Panc1 (cell line): ENCODE data around the gene RER1. TPM values are rescaled to one million over a fixed set of nuclear protein-coding genes. Genes with fewer than 3 reads are reported as not detected.
A peak's percentile ranks its signal among the peaks of the same experiment; 100 is the strongest.

Source experiments
- ATAC-seq: fragments of 200-7000 bp; cut with Tn5 transposase; 2 replicates; pipeline ENCODE4 v1.9.1; 2020; ENCODE audit warnings: mild to moderate bottlenecking, moderate library complexity
- BruUV-seq: library from RNA; stranded (reverse); fragments of 400-500 nt; replicated peaks from 2 replicates; lab custom pipeline; 2021; lab: Mats Ljungman, UMichigan
- CTCF ChIA-PET: fragments of 300-600 bp; sonication (Branson Sonifier 250); formaldehyde crosslinking; loops from one replicate; lab custom pipeline; 2022; ENCODE audit warnings: antibody characterized with exemption; lab: Charles Lee
- POLR2A ChIA-PET: fragments of 300-600 bp; sonication (Branson Sonifier 250); formaldehyde crosslinking; loops from one replicate; lab custom pipeline; 2022; ENCODE audit warnings: antibody characterized with exemption; lab: Charles Lee
- DNase-seq: peaks from one replicate; pipeline ENCODE4 v3.0.0-alpha.2; 2010; ENCODE audit warnings: low read depth, low spot score
- H3K27ac ChIP-seq: 2 replicates; pipeline ENCODE4 v1.5.1; 2011; ENCODE audit warnings: mild to moderate bottlenecking, low read length, inconsistent platforms
- H3K27me3 ChIP-seq: fragments of 200-500 bp; sonication (Bioruptor generic); 2 replicates; pipeline ENCODE4 v1.6.0; 2014; ENCODE audit warnings: low read length, inconsistent platforms; ENCODE audit not compliant: control insufficient read depth, insufficient read depth
- H3K36me3 ChIP-seq: fragments of 200-500 bp; sonication (Bioruptor generic); 2 replicates; pipeline ENCODE4 v1.5.1; 2014; ENCODE audit warnings: inconsistent platforms, mild to moderate bottlenecking, low read length, moderate library complexity; ENCODE audit not compliant: control insufficient read depth, insufficient read depth
- H3K4me1 ChIP-seq: 2 replicates; pipeline ENCODE4 v1.5.1; 2011; ENCODE audit warnings: inconsistent platforms, mild to moderate bottlenecking, low read length, moderate library complexity; ENCODE audit not compliant: control insufficient read depth, insufficient read depth
- H3K4me3 ChIP-seq, 2 experiments: 2 replicates each; pipeline ENCODE4 v1.5.1; 2011 to 2012; ENCODE audit warnings: low read depth in 2 of 2, low read length in 2 of 2, mild to moderate bottlenecking in 2 of 2, inconsistent platforms in 1 of 2, moderate library complexity in 1 of 2
- H3K9me3 ChIP-seq: fragments of 200-500 bp; sonication (Bioruptor generic); 2 replicates; pipeline ENCODE4 v1.5.1; 2014; ENCODE audit warnings: low read depth, mild to moderate bottlenecking, inconsistent platforms, low read length, moderate library complexity; ENCODE audit not compliant: control insufficient read depth, insufficient read depth
- POLR2AphosphoS5 ChIP-seq: IDR thresholded peaks from 2 replicates; pipeline ENCODE4 v1.6.1; 2012; ENCODE audit warnings: mild to moderate bottlenecking, low read depth, low read length, moderate library complexity
- SIN3A ChIP-seq: IDR thresholded peaks from 2 replicates; pipeline ENCODE4 v1.6.1; 2012; ENCODE audit warnings: low read depth, mild to moderate bottlenecking, low read length, moderate library complexity, borderline replicate concordance; ENCODE audit not compliant: insufficient read depth
- TCF7L2 ChIP-seq: IDR thresholded peaks from 2 replicates; pipeline ENCODE4 v1.6.1; 2011; ENCODE audit warnings: mild to moderate bottlenecking, low read depth, low read length, inconsistent platforms
- in situ Hi-C: cut with HindIII; loops from 2 replicates; pipeline ENCODE4 v1.10.0; 2016; ENCODE audit warnings: low sequenced_read_pairs, low pct_unique_long_range_greater_than_20kb
- intact Hi-C: fragments of 100-400 bp; cut with micrococcal nuclease; formaldehyde crosslinking; loops from one replicate; pipeline ENCODE4 v1.10.0; 2022; ENCODE audit not compliant: unreplicated experiment
- total RNA-seq: library from RNA; stranded (reverse); gene quantifications from one replicate; pipeline ENCODE4 v1.2.1, GENCODE V29; 2021; ENCODE audit not compliant: unreplicated experiment
- TF ChIP-seq, protein P1 (sequence below): fragments of 450-650 bp; IDR thresholded peaks from 2 replicates; pipeline ENCODE4 v1.5.1; 2017; ENCODE audit warnings: mild to moderate bottlenecking
- TF ChIP-seq, protein P2 (sequence below), 2 experiments: IDR thresholded peaks; 2 replicates each; pipeline ENCODE4 v1.6.1; 2011 to 2012; ENCODE audit warnings: low read depth in 2 of 2, control low read depth in 1 of 2, low read length in 1 of 2, mild to moderate bottlenecking in 1 of 2, moderate library complexity in 1 of 2; ENCODE audit not compliant: insufficient read depth in 1 of 2

RER1 gene
- total RNA-seq, 1 experiment from 2014 or later = 235 TPM

DNA sequence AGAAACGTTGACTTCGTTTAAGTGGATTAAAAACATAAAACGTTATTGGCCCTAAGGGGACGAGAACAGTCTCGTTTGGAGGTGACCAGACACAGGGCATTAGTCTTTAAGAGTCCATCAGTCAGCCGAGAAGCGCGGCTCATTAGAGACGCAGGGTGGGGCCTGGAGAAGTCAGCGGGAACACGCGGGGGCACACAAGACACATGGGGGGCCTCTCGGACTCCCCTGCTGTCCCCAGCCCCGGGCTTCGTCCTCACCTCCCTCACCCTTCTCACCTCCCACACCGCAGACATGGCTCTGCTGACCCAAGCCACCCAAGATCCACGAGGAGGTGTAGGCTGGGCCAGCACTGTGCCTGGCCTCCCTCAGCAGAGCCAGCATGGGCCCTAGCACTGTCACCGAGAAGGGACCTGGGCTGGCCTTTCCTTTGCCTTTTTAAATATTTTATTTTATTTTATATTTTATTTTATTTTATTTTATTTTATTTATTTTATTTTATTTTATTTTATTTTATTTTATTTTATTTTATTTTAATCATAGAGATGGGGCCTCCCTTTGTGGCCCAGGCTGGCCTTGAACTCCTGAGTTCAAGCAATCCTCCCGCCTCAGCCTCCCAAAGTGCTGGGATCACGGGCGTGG lies 49.1 kb upstream of the RER1 start:
- Histone ChIP-seq H3K4me3 (no peak overlapping the region), H3K36me3 (no peaks in the 10 kb centered on the region), H3K9me3 (no peaks in the 10 kb centered on the region), H3K27me3 (no peaks in the 10 kb centered on the region), H3K4me1 (no peaks in the 10 kb centered on the region), H3K27ac (no peak overlapping the region)
- intact Hi-C loops = no loop called here
- ATAC-seq = no peak
- TF ChIP-seq POLR2AphosphoS5 (no peak), SIN3A (no peak), TCF7L2 (no peak)
- TF ChIP-seq, protein P1, sequence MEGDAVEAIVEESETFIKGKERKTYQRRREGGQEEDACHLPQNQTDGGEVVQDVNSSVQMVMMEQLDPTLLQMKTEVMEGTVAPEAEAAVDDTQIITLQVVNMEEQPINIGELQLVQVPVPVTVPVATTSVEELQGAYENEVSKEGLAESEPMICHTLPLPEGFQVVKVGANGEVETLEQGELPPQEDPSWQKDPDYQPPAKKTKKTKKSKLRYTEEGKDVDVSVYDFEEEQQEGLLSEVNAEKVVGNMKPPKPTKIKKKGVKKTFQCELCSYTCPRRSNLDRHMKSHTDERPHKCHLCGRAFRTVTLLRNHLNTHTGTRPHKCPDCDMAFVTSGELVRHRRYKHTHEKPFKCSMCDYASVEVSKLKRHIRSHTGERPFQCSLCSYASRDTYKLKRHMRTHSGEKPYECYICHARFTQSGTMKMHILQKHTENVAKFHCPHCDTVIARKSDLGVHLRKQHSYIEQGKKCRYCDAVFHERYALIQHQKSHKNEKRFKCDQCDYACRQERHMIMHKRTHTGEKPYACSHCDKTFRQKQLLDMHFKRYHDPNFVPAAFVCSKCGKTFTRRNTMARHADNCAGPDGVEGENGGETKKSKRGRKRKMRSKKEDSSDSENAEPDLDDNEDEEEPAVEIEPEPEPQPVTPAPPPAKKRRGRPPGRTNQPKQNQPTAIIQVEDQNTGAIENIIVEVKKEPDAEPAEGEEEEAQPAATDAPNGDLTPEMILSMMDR = no peak
- TF ChIP-seq, protein P2, sequence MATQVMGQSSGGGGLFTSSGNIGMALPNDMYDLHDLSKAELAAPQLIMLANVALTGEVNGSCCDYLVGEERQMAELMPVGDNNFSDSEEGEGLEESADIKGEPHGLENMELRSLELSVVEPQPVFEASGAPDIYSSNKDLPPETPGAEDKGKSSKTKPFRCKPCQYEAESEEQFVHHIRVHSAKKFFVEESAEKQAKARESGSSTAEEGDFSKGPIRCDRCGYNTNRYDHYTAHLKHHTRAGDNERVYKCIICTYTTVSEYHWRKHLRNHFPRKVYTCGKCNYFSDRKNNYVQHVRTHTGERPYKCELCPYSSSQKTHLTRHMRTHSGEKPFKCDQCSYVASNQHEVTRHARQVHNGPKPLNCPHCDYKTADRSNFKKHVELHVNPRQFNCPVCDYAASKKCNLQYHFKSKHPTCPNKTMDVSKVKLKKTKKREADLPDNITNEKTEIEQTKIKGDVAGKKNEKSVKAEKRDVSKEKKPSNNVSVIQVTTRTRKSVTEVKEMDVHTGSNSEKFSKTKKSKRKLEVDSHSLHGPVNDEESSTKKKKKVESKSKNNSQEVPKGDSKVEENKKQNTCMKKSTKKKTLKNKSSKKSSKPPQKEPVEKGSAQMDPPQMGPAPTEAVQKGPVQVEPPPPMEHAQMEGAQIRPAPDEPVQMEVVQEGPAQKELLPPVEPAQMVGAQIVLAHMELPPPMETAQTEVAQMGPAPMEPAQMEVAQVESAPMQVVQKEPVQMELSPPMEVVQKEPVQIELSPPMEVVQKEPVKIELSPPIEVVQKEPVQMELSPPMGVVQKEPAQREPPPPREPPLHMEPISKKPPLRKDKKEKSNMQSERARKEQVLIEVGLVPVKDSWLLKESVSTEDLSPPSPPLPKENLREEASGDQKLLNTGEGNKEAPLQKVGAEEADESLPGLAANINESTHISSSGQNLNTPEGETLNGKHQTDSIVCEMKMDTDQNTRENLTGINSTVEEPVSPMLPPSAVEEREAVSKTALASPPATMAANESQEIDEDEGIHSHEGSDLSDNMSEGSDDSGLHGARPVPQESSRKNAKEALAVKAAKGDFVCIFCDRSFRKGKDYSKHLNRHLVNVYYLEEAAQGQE (IDR thresholded peaks at IDR 0.05; ENCODE audit: insufficient read depth in 1 of 2, low read depth in 2 of 2, low read length in 1 of 2) = no peak
- DNase-seq = no peak
- POLR2A ChIA-PET = no interaction called here
- in situ Hi-C loops = no loop called here
- CTCF ChIA-PET = no interaction called here
- BruUV-seq = no TSS peak

DNA sequence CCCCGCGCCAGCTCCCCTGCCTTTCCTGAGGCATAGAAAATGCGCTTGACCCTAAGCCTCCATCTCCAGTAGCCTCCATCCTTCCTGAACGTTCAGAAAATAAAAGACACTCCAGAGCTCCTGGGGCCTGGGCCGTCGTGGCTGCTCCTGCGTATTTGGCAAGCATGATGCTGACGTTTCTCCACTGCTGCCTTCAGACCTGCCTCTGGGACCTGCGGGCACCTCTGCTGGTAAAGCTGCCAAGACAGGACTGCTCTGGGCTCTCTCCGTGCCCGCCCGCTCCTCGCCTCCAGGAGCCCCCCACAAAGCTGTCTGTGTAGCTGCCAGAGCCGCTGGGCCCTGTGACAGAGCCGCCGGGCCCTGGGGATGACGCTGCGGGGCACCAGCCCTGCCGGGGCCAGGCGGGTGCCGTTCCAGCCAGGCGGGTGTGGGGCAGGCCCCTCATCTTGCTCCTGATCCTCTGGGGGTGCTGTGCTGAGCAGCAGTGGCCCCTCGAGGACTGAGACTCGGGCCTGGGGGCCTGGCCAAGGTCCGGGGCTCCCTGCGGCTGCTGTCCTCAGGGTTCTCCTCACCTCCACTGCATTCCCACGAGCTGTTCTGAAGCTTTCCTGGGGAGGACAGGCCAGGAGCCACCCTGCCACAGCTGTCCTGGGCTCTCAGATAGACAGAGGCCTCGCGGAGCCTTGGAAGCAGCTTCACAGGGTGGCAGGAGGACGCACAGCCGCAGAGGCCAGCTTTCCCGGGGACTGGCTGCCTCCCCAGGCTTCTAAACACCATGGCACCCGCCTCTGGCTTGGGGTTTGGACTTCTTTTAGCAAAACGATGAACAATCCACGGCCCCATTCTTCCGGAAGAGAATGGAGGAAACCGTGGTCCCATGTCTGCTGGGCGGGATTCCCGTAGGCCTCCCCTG lies 48.4 kb upstream of the RER1 start:
- POLR2A ChIA-PET = interaction anchor here (0.6 kb wide), 1 partner anchor 20 kb away, joined by 5 read pairs; no protein-coding TSS in a partner anchor
- CTCF ChIA-PET = no interaction called here
- H3K4me3 ChIP-seq = no peak overlapping the region
- intact Hi-C loops = no loop called here
- DNase-seq (no peak), ATAC-seq (peak; percentile 30; the same call in 1 of the 2 replicates)
- H3K36me3 ChIP-seq = no peaks in the 10 kb centered on the region
- no TSS peak for BruUV-seq
- H3K27ac ChIP-seq = no peak overlapping the region
- TF ChIP-seq POLR2AphosphoS5 = no peak
- TF ChIP-seq TCF7L2 = no peak
- no peak for TF ChIP-seq SIN3A
- TF ChIP-seq, protein P2 (IDR thresholded peaks at IDR 0.05; ENCODE audit: insufficient read depth in 1 of 2, low read depth in 2 of 2, low read length in 1 of 2) = no peak
- TF ChIP-seq, protein P1 = no peak
- in situ Hi-C loops = no loop called here
- H3K27me3 ChIP-seq = no peaks in the 10 kb centered on the region
- H3K9me3 ChIP-seq = no peaks in the 10 kb centered on the region
- H3K4me1 ChIP-seq = no peaks in the 10 kb centered on the region
